ENCODE results near the gene LPCAT2. TPM values are rescaled to one million over a fixed set of nuclear protein-coding genes. Genes with fewer than 3 reads are reported as not detected.

Gene LPCAT2
- total and polyA plus RNA-seq, 8 donors = 1.4 to 36.2 (median 6.6) TPM; not detected in 1

DNA sequence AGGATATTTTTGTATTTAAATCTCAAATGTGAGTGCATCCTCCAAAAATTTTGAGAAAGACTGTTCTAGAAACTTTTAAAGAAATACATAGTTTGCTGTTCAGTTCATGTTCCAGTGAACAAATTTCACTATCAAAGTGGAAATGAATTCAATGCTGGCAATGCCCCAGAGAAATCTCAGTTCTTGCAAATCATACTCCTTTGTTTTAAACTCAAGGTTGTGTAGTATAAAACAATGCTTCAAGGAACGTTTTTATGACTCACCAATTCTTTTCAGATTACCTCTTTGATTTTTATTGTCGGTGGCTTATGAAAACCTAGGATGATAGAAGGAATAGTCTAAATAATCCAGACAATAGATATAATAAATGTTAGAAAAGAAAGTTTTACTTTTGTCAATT is 17.6 kb downstream of the LPCAT2 start:
- H3K36me3 ChIP-seq = peaks cover 0 to 13% (median 6%) of the 10 kb centered on the region in 4 donors
- no peaks in the 10 kb centered on the region for H3K27me3 ChIP-seq
- H3K9me3 ChIP-seq = peaks cover 0 to 9% (median 3%) of the 10 kb centered on the region in 4 donors
- H3K4me1 ChIP-seq = no peaks in the 10 kb centered on the region
- 20 to 30% (median 23%) methylated on average over 2 of the region's 2 CpGs for WGBS, 5 donors
- H3K4me3 ChIP-seq = no peak overlapping the region
- TF ChIP-seq POLR2AphosphoS5 (IDR thresholded peaks at IDR 0.05) (no peak), POLR2A (IDR thresholded peaks at IDR 0.05) (no peak), EP300 (IDR thresholded peaks at IDR 0.05) (no peak), CTCF (IDR thresholded peaks at IDR 0.05) (no peak)
- intact Hi-C loops (cut with DNase I; ENCODE audit: low total_unique reads) = no loop called here
- no peak overlapping the region for H3K27ac ChIP-seq
- DNase-seq = no peak

GRCh38 chr16:55527885-55528284 is 19.0 kb downstream of the LPCAT2 start:
- no peaks in the 10 kb centered on the region for H3K9me3 ChIP-seq
- intact Hi-C loops (cut with DNase I; ENCODE audit: low total_unique reads) = no loop called here
- no peak for TF ChIP-seq POLR2AphosphoS5 (IDR thresholded peaks at IDR 0.05)
- no peak for TF ChIP-seq POLR2A (IDR thresholded peaks at IDR 0.05)
- no peak overlapping the region for H3K27ac ChIP-seq
- DNase-seq = no peak
- peaks cover 0 to 18% (median 8%) of the 10 kb centered on the region in 4 donors for H3K36me3 ChIP-seq
- H3K27me3 ChIP-seq = no peaks in the 10 kb centered on the region
- no peak overlapping the region for H3K4me3 ChIP-seq
- no peaks in the 10 kb centered on the region for H3K4me1 ChIP-seq

DNA sequence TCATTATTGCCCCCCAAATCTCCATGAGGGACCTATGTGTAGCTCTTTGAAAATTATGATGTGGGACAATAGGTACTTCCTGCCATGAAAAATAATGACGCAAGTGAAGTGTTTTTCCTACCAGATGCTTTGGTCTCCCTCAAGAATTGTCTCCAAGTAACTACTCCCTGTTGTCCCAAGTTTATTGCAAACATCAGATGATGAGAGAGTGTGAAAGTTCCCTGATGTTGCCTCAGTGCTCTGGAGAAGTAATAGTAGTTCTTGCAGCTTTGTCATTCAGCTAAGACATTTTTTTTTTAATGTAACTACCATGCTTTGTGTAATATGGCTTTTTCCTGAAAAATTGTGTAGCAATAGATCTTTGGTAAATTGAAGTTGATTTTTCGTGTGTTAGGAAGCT is 20.1 kb downstream of the LPCAT2 start:
- no peaks in the 10 kb centered on the region for H3K4me1 ChIP-seq
- H3K36me3 ChIP-seq = peaks cover 0 to 18% (median 10%) of the 10 kb centered on the region in 4 donors
- 80 to 86% (median 84%) methylated on average over 2 of the region's 2 CpGs for WGBS, 5 donors
- no peak for DNase-seq
- TF ChIP-seq POLR2AphosphoS5 (IDR thresholded peaks at IDR 0.05) (no peak), POLR2A (IDR thresholded peaks at IDR 0.05) (no peak), EP300 (IDR thresholded peaks at IDR 0.05) (no peak), CTCF (IDR thresholded peaks at IDR 0.05) (no peak)
- intact Hi-C loops (cut with DNase I; ENCODE audit: low total_unique reads) = no loop called here
- no peak overlapping the region for H3K27ac ChIP-seq
- H3K27me3 ChIP-seq = no peaks in the 10 kb centered on the region
- H3K9me3 ChIP-seq = no peaks in the 10 kb centered on the region
- H3K4me3 ChIP-seq = no peak overlapping the region

DNA sequence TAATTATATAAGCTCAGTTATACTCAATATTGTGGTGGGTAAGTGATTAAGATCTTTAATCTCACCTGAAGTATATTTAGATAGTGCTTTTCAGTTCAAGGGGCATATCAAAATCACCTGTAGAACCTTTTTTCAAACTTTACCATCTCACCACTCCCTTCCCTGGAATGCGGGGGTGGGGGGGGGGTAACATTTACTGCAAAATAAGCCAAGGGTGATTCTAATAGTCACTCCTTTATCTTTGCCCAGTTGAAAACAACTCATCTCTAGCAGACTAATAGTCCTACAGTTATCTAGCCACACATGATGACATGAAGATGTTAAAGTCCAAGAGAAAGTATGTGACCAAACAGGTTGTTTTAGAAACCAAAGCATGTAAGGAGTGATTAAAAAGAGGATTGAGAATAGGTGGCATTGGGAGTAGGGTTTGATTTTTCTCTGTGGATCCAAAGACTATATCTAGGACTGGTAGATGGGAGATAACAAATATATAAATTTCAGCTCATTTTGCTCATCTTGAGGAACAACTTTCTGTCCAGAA is 21.5 kb downstream of the LPCAT2 start:
- H3K4me3 ChIP-seq = no peak overlapping the region
- H3K27ac ChIP-seq = no peak overlapping the region
- TF ChIP-seq POLR2A (IDR thresholded peaks at IDR 0.05) (no peak), EP300 (IDR thresholded peaks at IDR 0.05) (no peak), CTCF (IDR thresholded peaks at IDR 0.05) (no peak), POLR2AphosphoS5 (IDR thresholded peaks at IDR 0.05) (no peak)
- intact Hi-C loops (cut with DNase I; ENCODE audit: low total_unique reads) = no loop called here
- H3K4me1 ChIP-seq = no peaks in the 10 kb centered on the region
- whole genome bisulfite sequencing, 5 donors = 71 to 92% (median 82%) methylated on average over 1 of the region's 1 CpG
- no peak for DNase-seq
- no peaks in the 10 kb centered on the region for H3K27me3 ChIP-seq
- H3K36me3 ChIP-seq = peaks cover 0 to 18% (median 10%) of the 10 kb centered on the region in 4 donors
- H3K9me3 ChIP-seq = no peaks in the 10 kb centered on the region

DNA sequence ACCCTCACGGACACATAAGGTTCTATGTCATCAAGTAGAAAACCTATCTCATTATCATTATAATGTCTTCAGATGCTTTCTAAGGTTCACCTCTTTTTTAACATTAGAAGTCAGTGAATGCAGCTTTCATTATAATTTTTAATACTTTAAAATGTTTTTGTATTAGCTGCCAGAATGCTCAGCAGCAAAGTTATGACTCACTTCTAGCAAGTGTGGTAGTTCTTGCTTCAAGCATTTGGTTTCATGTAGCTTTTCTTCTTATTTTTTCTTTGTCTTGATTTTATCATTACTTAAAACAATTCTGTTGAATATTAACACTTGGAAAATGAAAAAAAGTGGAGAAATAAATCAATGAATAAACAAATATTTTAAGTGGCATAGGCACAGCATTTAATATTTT is 23.4 kb downstream of the LPCAT2 start:
- H3K27me3 ChIP-seq = no peaks in the 10 kb centered on the region
- no peaks in the 10 kb centered on the region for H3K4me1 ChIP-seq
- no peak overlapping the region for H3K27ac ChIP-seq
- H3K9me3 ChIP-seq = no peaks in the 10 kb centered on the region
- DNase-seq = no peak
- TF ChIP-seq POLR2A (IDR thresholded peaks at IDR 0.05) (no peak), EP300 (IDR thresholded peaks at IDR 0.05) (no peak), POLR2AphosphoS5 (IDR thresholded peaks at IDR 0.05) (no peak), CTCF (IDR thresholded peaks at IDR 0.05) (no peak)
- no peak overlapping the region for H3K4me3 ChIP-seq
- intact Hi-C loops (cut with DNase I; ENCODE audit: low total_unique reads) = no loop called here
- 92 to 98% (median 96%) methylated on average over 1 of the region's 1 CpG for WGBS, 5 donors
- peaks cover 0 to 19% (median 10%) of the 10 kb centered on the region in 4 donors for H3K36me3 ChIP-seq
